ENCODE results near the gene MRPL12. TPM values are rescaled to one million over a fixed set of nuclear protein-coding genes. Genes with fewer than 3 reads are reported as not detected.

The MRPL12 gene
- total RNA-seq, 1 donor from 2014 or later, result 58.5 TPM

DNA sequence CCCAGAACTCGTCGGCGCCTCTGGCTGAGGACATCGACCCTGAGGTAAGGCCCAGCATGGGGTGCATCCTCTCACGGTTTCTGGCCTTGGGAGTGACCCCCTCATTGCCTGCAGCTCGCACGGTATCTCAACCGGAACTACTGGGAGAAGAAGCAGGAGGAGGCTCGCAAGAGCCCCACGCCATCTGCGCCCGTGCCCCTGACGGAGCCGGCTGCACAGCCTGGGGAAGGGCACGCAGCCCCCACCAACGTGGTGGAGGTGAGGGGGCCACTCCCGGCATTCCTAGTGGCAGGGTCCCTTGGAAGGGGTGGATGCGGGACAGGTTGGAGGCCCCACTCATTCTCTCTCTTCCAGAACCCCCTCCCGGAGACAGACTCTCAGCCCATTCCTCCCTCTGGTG, 8.4 kb upstream of the MRPL12 start:
- DNase-seq (ENCODE audit: low spot score), result no peak
- Mint-ChIP-seq H3K27ac (ENCODE audit: unreplicated experiment) (no peak overlapping the region), H3K4me3 (ENCODE audit: unreplicated experiment) (no peak overlapping the region), H3K27me3 (ENCODE audit: unreplicated experiment) (peaks cover 5% of the 10 kb centered on the region), H3K4me1 (ENCODE audit: unreplicated experiment) (no peaks in the 10 kb centered on the region), H3K9me3 (ENCODE audit: unreplicated experiment) (no peaks in the 10 kb centered on the region), H3K36me3 (ENCODE audit: low read depth, unreplicated experiment) (peaks cover 26% of the 10 kb centered on the region)
- TF ChIP-seq, protein P1, sequence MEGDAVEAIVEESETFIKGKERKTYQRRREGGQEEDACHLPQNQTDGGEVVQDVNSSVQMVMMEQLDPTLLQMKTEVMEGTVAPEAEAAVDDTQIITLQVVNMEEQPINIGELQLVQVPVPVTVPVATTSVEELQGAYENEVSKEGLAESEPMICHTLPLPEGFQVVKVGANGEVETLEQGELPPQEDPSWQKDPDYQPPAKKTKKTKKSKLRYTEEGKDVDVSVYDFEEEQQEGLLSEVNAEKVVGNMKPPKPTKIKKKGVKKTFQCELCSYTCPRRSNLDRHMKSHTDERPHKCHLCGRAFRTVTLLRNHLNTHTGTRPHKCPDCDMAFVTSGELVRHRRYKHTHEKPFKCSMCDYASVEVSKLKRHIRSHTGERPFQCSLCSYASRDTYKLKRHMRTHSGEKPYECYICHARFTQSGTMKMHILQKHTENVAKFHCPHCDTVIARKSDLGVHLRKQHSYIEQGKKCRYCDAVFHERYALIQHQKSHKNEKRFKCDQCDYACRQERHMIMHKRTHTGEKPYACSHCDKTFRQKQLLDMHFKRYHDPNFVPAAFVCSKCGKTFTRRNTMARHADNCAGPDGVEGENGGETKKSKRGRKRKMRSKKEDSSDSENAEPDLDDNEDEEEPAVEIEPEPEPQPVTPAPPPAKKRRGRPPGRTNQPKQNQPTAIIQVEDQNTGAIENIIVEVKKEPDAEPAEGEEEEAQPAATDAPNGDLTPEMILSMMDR (IDR thresholded peaks at IDR 0.05; ENCODE audit: unreplicated experiment), result no peak

- Mint-ChIP-seq H3K9me3 (ENCODE audit: unreplicated experiment) (no peaks in the 10 kb centered on the region), H3K36me3 (ENCODE audit: low read depth, unreplicated experiment) (peaks cover 22% of the 10 kb centered on the region), H3K27ac (ENCODE audit: unreplicated experiment) (no peak overlapping the region), H3K27me3 (ENCODE audit: unreplicated experiment) (peaks cover 5% of the 10 kb centered on the region), H3K4me1 (ENCODE audit: unreplicated experiment) (no peaks in the 10 kb centered on the region), H3K4me3 (ENCODE audit: unreplicated experiment) (no peak overlapping the region)
- TF ChIP-seq, protein P1 (IDR thresholded peaks at IDR 0.05; ENCODE audit: unreplicated experiment), result no peak
- no peak for DNase-seq (ENCODE audit: low spot score)
These were observed 8.0 kb upstream of the MRPL12 start for GRCh38 chr17:81695211-81695610.

DNA sequence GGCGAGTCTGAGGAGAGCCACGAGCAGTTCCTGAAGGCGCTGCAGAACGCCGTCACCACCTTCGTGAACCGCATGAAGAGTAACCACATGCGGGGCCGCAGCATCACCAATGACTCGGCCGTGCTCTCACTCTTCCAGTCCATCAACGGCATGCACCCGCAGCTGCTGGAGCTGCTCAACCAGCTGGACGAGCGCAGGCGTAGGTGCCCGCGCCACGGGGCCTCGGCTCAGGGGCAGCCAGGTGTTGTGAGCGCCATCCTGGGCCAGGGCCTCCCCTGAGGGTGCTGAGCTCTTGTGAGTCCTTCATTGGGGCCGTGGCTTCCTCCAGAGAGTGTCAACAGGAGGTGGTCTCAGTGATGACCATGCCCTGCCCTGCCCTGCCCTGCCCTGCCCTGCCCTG, 7.4 kb upstream of the MRPL12 start:
- no peak overlapping the region for H3K4me3 Mint-ChIP-seq (ENCODE audit: unreplicated experiment)
- H3K9me3 Mint-ChIP-seq (ENCODE audit: unreplicated experiment), result no peaks in the 10 kb centered on the region
- H3K36me3 Mint-ChIP-seq (ENCODE audit: low read depth, unreplicated experiment), result peaks cover 23% of the 10 kb centered on the region
- peaks cover under 1% of the 10 kb centered on the region for H3K4me1 Mint-ChIP-seq (ENCODE audit: unreplicated experiment)
- H3K27ac Mint-ChIP-seq (ENCODE audit: unreplicated experiment), result no peak overlapping the region
- TF ChIP-seq, protein P1 (IDR thresholded peaks at IDR 0.05; ENCODE audit: unreplicated experiment), result no peak
- peaks cover 5% of the 10 kb centered on the region for H3K27me3 Mint-ChIP-seq (ENCODE audit: unreplicated experiment)
- no peak for DNase-seq (ENCODE audit: low spot score)

DNA sequence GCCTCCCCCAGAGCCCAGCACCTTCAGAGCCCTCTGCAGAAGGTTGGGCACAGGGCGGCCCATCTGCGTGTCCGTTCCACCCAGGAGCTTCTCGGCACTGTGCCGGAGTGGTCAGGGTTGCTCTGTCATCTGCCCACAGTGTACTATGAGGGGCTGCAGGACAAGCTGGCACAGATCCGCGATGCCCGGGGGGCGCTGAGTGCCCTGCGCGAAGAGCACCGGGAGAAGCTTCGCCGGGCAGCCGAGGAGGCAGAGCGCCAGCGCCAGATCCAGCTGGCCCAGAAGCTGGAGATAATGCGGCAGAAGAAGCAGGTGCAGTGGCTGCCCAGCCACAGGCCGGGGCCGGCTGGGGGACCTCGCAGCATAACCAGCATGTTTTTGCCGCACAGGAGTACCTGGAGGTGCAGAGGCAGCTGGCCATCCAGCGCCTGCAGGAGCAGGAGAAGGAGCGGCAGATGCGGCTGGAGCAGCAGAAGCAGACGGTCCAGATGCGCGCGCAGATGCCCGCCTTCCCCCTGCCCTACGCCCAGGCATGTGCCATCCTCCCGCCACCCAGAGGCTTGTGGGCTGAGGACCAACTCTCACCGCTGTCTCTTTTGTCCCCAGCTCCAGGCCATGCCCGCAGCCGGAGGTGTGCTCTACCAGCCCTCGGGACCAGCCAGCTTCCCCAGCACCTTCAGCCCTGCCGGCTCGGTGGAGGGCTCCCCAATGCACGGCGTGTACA, 6.8 kb upstream of the MRPL12 start:
- Mint-ChIP-seq H3K36me3 (ENCODE audit: low read depth, unreplicated experiment) (peaks cover 22% of the 10 kb centered on the region), H3K4me1 (ENCODE audit: unreplicated experiment) (peaks cover 4% of the 10 kb centered on the region), H3K4me3 (ENCODE audit: unreplicated experiment) (no peak overlapping the region), H3K27me3 (ENCODE audit: unreplicated experiment) (peaks cover 5% of the 10 kb centered on the region), H3K9me3 (ENCODE audit: unreplicated experiment) (no peaks in the 10 kb centered on the region), H3K27ac (ENCODE audit: unreplicated experiment) (no peak overlapping the region)
- no peak for DNase-seq (ENCODE audit: low spot score)
- TF ChIP-seq, protein P1 (IDR thresholded peaks at IDR 0.05; ENCODE audit: unreplicated experiment), result no peak

DNA sequence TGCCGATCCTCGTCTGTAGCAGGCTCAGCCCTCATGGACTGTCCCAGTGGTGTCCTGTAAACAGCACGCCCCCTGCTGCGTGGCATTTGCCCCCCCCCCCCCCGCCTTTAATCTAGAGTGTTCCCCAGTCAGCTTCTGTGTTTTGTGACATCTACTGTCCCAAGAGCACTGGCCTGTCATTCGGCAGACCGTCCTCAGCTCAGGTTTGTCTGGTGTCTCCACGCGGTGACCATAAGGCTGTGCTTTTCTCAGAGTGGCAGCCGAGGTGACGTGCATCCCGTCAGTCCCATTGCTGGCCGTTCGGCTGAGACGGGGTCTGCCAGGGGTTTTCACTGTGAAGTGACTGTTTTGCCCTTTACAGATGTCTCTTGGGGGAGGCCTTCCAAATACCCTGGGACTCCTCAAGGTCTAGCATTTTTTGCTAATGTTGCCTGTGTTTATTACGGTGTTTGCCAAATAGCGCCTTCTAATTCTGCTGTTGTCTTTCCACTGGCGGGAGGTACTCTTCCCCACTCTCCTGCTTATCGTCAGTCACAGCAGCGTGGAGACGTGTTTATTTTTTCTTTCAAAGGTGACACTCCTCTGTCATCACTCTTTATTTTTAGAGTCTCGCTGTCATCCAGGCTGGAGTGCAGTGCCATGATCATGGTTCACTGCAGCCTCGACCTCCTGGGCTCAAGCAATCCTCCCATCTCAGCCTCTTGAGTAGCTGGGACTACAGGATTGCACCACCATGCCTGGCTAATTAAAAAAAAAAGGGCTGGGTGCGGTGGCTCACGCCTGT, 5.7 kb upstream of the MRPL12 start:
- peaks cover 17% of the 10 kb centered on the region for H3K36me3 Mint-ChIP-seq (ENCODE audit: low read depth, unreplicated experiment)
- no peaks in the 10 kb centered on the region for H3K9me3 Mint-ChIP-seq (ENCODE audit: unreplicated experiment)
- H3K27me3 Mint-ChIP-seq (ENCODE audit: unreplicated experiment), result peaks cover 2% of the 10 kb centered on the region
- H3K4me3 Mint-ChIP-seq (ENCODE audit: unreplicated experiment), result peak overlapping the region; percentile 80
- TF ChIP-seq, protein P1 (IDR thresholded peaks at IDR 0.05; ENCODE audit: unreplicated experiment), result no peak
- no peak for DNase-seq (ENCODE audit: low spot score)
- H3K27ac Mint-ChIP-seq (ENCODE audit: unreplicated experiment), result peak overlapping the region; percentile 77
- H3K4me1 Mint-ChIP-seq (ENCODE audit: unreplicated experiment), result peaks cover 5% of the 10 kb centered on the region

All from endothelial cell (in vitro differentiated cells).